PFSK-1 (cell line): Measurements from ENCODE around the gene RBBP5.

Experiments used
- FOXP2 ChIP-seq: optimal IDR thresholded peaks from 2 replicates; pipeline ENCODE3; 2011; ENCODE audit warnings: borderline replicate concordance, control low read depth, inconsistent platforms; ENCODE audit not compliant: insufficient read depth; ENCODE audit errors: extremely low read length, extremely low read depth
- POLR2AphosphoS5 ChIP-seq: IDR thresholded peaks from 2 replicates; pipeline ENCODE4 v1.6.1; 2012; ENCODE audit warnings: low read depth, mild to moderate bottlenecking, control low read depth, low read length, moderate library complexity
- REST ChIP-seq, 2 experiments: IDR thresholded peaks; 2 replicates each; pipeline versions ENCODE4 v1.6.1 to v1.8.0; 2011 to 2012; ENCODE audit warnings: low read depth in 2 of 2, low read length in 2 of 2, control low read depth in 1 of 2, inconsistent platforms in 1 of 2, mild to moderate bottlenecking in 1 of 2, moderate library complexity in 1 of 2; ENCODE audit not compliant: insufficient read depth in 1 of 2
- SIN3A ChIP-seq: IDR thresholded peaks from 2 replicates; pipeline ENCODE4 v1.6.1; 2012; ENCODE audit warnings: mild to moderate bottlenecking, low read length, moderate library complexity, borderline replicate concordance; ENCODE audit not compliant: insufficient read depth
- TAF1 ChIP-seq: IDR thresholded peaks from 2 replicates; pipeline ENCODE4 v1.6.1; 2012; ENCODE audit warnings: low read length, control low read depth, borderline replicate concordance; ENCODE audit not compliant: insufficient read depth

The RBBP5 gene

GRCh38 chr1:205061227-205061626 lies 60.6 kb downstream of the RBBP5 start:
- TF ChIP-seq FOXP2, result no peak
- no peak for TF ChIP-seq REST (IDR thresholded peaks at IDR 0.05; ENCODE audit: insufficient read depth in 1 of 2, low read depth in 2 of 2, low read length in 2 of 2)
- no peak for TF ChIP-seq SIN3A
- TF ChIP-seq TAF1, result no peak
- TF ChIP-seq POLR2AphosphoS5, result no peak

GRCh38 chr1:205060746-205061145 lies 61.0 kb downstream of the RBBP5 start:
- TF ChIP-seq FOXP2, result no peak
- no peak for TF ChIP-seq POLR2AphosphoS5
- TF ChIP-seq TAF1, result no peak
- TF ChIP-seq SIN3A, result no peak
- TF ChIP-seq REST (IDR thresholded peaks at IDR 0.05; ENCODE audit: insufficient read depth in 1 of 2, low read depth in 2 of 2, low read length in 2 of 2), result no peak

- no peak for TF ChIP-seq TAF1
- no peak for TF ChIP-seq REST (IDR thresholded peaks at IDR 0.05; ENCODE audit: insufficient read depth in 1 of 2, low read depth in 2 of 2, low read length in 2 of 2)
- TF ChIP-seq SIN3A, result no peak
- TF ChIP-seq FOXP2, result no peak
- TF ChIP-seq POLR2AphosphoS5, result no peak
Observed at GRCh38 chr1:205059660-205060059, 62.1 kb downstream of the RBBP5 start.

GRCh38 chr1:205058853-205059252 lies 62.9 kb downstream of the RBBP5 start:
- TF ChIP-seq POLR2AphosphoS5 (no peak), REST (IDR thresholded peaks at IDR 0.05; ENCODE audit: insufficient read depth in 1 of 2, low read depth in 2 of 2, low read length in 2 of 2) (no peak), SIN3A (no peak), TAF1 (no peak), FOXP2 (no peak)
